ENCODE measurements around the gene ATP8B3. TPM values are rescaled to one million over a fixed set of nuclear protein-coding genes. Genes with fewer than 3 reads are reported as not detected.

Gene ATP8B3
- total RNA-seq, 1 experiment from 2014 or later = 9.6 TPM

DNA sequence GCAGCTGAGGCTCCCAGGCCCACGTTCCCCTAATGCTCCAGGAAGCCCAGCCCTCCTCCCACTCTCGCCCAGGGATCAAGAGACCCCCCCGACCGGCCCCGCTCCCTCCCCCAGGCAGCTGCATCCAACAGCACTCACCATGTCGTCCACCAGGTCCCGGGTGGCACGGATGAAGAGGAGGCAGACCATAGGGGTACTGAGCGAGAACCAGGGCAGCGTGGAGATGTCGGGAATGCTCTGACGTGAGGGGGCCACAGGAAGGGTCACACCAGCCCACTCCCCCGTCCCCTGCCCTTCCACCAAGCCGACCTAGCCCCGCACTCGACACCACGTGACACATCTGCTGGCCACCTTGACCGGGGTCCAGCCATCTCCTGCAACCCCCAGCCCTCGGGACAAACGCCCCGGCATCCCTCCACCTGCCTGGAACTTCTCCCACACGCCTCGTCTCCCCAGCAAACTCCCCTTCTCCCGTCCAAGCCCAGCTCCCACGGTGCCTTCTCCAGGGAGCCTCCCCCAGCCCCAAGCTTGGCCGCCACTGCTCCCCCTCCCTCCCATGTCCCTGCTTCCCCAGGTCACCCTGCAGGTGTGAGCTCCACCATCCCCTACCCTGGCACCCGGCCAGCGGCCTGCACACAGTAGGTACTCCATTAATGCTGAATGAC, 4.9 kb downstream of the ATP8B3 start:
- Histone ChIP-seq H2BK12ac (ENCODE audit: insufficient read length, low read depth, low read length) (no peak overlapping the region), H2AK5ac (ENCODE audit: insufficient read length, low read length) (no peak overlapping the region), H4K91ac (ENCODE audit: insufficient read length, low read depth, low read length) (no peak overlapping the region), H3T11ph (ENCODE audit: low read length) (no peak overlapping the region), H3K27me3 (ENCODE audit: insufficient read depth, low read length) (no peaks in the 10 kb centered on the region), H2BK20ac (ENCODE audit: low read depth, low read length, poor library complexity, severe bottlenecking) (no peak overlapping the region), H4K20me1 (ENCODE audit: control insufficient read depth, insufficient read depth, insufficient read length) (peaks cover 2% of the 10 kb centered on the region), H2BK120ac (ENCODE audit: low read depth, low read length, poor library complexity, severe bottlenecking) (no peak overlapping the region), H2AFZ (ENCODE audit: low read length) (no peak overlapping the region), H3K18ac (ENCODE audit: insufficient read length, low read depth, low read length) (no peak overlapping the region), H3K56ac (ENCODE audit: insufficient read length, low read depth, low read length) (no peak overlapping the region), H3K14ac (ENCODE audit: insufficient read depth, low read length) (no peak overlapping the region; the same call in 1 of the 2 replicates), H3K79me2 (ENCODE audit: insufficient read depth, low read length) (no peaks in the 10 kb centered on the region), H3K79me1 (ENCODE audit: insufficient read depth, low read depth, low read length, poor library complexity, severe bottlenecking) (no peaks in the 10 kb centered on the region), H3K9me3 (ENCODE audit: control insufficient read depth, low read depth, low read length) (no peaks in the 10 kb centered on the region), H3K4ac (ENCODE audit: low read depth, low read length) (no peak overlapping the region), H3K23me2 (ENCODE audit: insufficient read length, low read depth, low read length, poor library complexity, severe bottlenecking) (no peaks in the 10 kb centered on the region), H3K4me1 (ENCODE audit: insufficient read depth, low read length) (no peaks in the 10 kb centered on the region), H3K9ac (ENCODE audit: extremely low read depth, insufficient read length, low read length) (no peak overlapping the region), H2BK15ac (ENCODE audit: low read depth, low read length) (no peak overlapping the region), H4K5ac (ENCODE audit: insufficient read length, low read depth, low read length) (no peak overlapping the region), H3K4me2 (ENCODE audit: insufficient read depth, insufficient read length, low read length) (no peak overlapping the region), H3K27ac (ENCODE audit: insufficient read length, low read depth, low read length) (no peak overlapping the region), H2BK5ac (ENCODE audit: insufficient read length, low read length) (no peak overlapping the region), H4K8ac (replicated peaks; ENCODE audit: insufficient read length, low read depth, low read length) (no peak overlapping the region), H3K23ac (ENCODE audit: insufficient read length, low read depth, low read length) (no peak overlapping the region)
- no peaks in the 10 kb centered on the region; a peak in 2 of 5 replicates for H3K9me3 Mint-ChIP-seq
- no CpG with 5 or more reads among the region's 28 CpGs for WGBS (ENCODE audit: extremely low coverage, insufficient read length, low lambda C conversion rate)
- no peak overlapping the region; a peak in 2 of 7 replicates for H3K27ac Mint-ChIP-seq
- DNase-seq = no peak
- H3K4me1 Mint-ChIP-seq = peaks cover 0 to 6% of the 10 kb centered on the region in 2 experiments; a peak in 2 of 4 replicates
- peaks cover 9% of the 10 kb centered on the region for H3K27me3 Mint-ChIP-seq (ENCODE audit: low read depth)
- peaks cover 0 to 2% (median 0%) of the 10 kb centered on the region in 3 experiments; a peak in 2 of 7 replicates for H3K36me3 Mint-ChIP-seq (ENCODE audit: insufficient read depth in 1 of 3, low read depth in 3 of 3)
- no peak overlapping the region for H3K4me3 Mint-ChIP-seq
- TF ChIP-seq, protein P1, sequence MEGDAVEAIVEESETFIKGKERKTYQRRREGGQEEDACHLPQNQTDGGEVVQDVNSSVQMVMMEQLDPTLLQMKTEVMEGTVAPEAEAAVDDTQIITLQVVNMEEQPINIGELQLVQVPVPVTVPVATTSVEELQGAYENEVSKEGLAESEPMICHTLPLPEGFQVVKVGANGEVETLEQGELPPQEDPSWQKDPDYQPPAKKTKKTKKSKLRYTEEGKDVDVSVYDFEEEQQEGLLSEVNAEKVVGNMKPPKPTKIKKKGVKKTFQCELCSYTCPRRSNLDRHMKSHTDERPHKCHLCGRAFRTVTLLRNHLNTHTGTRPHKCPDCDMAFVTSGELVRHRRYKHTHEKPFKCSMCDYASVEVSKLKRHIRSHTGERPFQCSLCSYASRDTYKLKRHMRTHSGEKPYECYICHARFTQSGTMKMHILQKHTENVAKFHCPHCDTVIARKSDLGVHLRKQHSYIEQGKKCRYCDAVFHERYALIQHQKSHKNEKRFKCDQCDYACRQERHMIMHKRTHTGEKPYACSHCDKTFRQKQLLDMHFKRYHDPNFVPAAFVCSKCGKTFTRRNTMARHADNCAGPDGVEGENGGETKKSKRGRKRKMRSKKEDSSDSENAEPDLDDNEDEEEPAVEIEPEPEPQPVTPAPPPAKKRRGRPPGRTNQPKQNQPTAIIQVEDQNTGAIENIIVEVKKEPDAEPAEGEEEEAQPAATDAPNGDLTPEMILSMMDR (conservative IDR thresholded peaks at IDR 0.05) = no peak

All from H9 (cell line).